Adipocyte (in vitro differentiated cells): ENCODE results near the gene CNTNAP5.

Experiments used
- DNase-seq: peaks from one replicate; pipeline ENCODE4 v3.0.0-alpha.2; 2015; ENCODE audit warnings: low read depth
- H3K27me3 ChIP-seq: replicated peaks from 2 replicates; pipeline ENCODE4 v1.7.0; 2013; ENCODE audit warnings: mild to moderate bottlenecking, low read length, moderate library complexity; ENCODE audit not compliant: control insufficient read depth, insufficient read depth
- H3K36me3 ChIP-seq: 2 replicates; pipeline ENCODE4 v1.7.0; 2013; ENCODE audit warnings: low read length, mild to moderate bottlenecking, moderate library complexity; ENCODE audit not compliant: control insufficient read depth, insufficient read depth, severe bottlenecking
- H3K4me1 ChIP-seq: 2 replicates; pipeline ENCODE4 v1.7.0; 2013; ENCODE audit warnings: mild to moderate bottlenecking, low read length, moderate library complexity; ENCODE audit not compliant: control insufficient read depth, insufficient read depth
- H3K4me3 ChIP-seq: 2 replicates; pipeline ENCODE4 v1.7.0; 2013; ENCODE audit warnings: mild to moderate bottlenecking, low read length, moderate library complexity
- H3K9ac ChIP-seq: 2 replicates; pipeline ENCODE4 v1.7.0; 2013; ENCODE audit warnings: mild to moderate bottlenecking, low read length, moderate library complexity
- H3K9me3 ChIP-seq: 2 replicates; pipeline ENCODE4 v1.7.0; 2013; ENCODE audit warnings: mild to moderate bottlenecking, low read length, moderate library complexity; ENCODE audit not compliant: control insufficient read depth

The CNTNAP5 gene

DNA sequence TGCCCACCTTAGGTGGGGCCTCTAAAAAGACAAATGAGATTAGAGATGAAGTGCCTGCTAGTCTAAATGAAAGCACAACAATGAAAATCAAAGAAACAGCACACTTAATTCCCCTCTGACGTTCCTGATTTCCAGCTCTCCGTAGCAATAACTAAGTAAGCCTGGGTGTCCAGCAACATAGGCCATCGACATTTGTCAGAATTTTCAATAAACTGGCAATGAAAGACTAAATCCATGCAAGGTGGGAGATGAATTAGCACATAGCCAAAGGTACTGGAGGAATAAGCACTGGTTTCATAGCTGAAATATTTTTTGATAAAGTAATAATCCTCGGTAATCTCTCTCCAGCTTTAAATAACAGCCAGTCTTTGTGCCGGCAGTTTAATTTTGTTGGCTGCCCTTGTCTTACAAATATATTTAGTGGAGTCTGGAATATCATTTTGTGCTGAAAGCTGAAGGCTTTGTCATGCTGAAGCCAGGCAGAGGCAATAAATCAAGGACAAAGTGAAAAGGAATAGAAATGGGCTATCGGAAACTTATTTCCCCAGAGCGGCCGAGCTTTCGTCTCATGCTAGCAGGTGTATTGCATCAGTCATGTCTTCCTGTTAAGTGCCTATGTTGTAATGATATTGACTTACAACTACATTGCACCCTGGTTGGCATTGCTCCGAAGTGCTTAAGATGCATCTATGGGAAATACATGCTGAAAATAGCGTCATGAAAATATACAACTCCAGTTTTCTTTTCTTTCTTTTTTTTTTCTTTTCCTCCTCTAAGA is 790.1 kb downstream of the CNTNAP5 start:
- DNase-seq, result no peak
- Histone ChIP-seq H3K36me3 (no peaks in the 10 kb centered on the region), H3K4me1 (no peaks in the 10 kb centered on the region), H3K4me3 (no peak overlapping the region), H3K9ac (no peak overlapping the region), H3K9me3 (peaks cover 3% of the 10 kb centered on the region), H3K27me3 (no peaks in the 10 kb centered on the region)

DNA sequence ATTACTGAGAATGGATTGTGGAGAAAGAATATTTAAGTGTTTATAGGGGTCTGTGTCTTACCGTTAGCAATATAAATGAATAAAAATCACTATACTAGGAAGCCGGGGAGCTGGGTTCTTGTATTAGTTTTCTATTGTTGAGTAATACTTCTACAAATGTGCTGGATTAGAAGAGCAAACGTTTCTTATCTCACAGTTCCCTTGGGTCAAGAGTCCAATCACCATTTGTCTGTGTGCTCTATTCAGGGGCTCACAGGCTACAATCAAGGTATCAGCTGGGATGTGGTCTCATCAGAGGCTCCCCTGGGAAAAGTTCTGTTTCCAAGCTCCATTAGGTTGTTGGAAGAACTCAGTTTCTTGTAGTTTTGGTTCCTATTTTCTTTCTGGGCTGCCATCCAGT is 790.9 kb downstream of the CNTNAP5 start:
- Histone ChIP-seq H3K9me3 (peaks cover 3% of the 10 kb centered on the region), H3K9ac (no peak overlapping the region), H3K4me1 (no peaks in the 10 kb centered on the region), H3K36me3 (no peaks in the 10 kb centered on the region), H3K27me3 (no peaks in the 10 kb centered on the region), H3K4me3 (no peak overlapping the region)
- DNase-seq, result no peak

DNA sequence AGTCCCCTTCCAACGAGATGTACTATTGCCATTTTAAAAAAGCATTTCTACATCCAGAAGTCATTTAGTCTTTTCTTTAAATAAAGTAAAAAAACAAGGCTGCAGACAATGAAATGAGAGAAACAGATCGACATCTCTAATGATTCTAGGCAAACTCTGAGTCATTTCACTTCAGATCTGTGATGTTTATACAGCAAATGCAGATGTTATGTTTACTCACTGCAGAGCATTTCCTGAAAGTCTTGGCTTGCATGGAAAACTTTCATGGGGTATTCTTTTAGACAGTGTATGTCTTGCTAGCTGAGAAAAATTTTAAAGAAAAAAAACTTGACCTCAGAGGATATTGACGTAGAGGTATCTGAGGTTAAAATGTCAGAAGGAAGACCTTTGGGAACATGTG is 797.4 kb downstream of the CNTNAP5 start:
- Histone ChIP-seq H3K4me3 (no peak overlapping the region), H3K9me3 (no peaks in the 10 kb centered on the region), H3K9ac (no peak overlapping the region), H3K27me3 (no peaks in the 10 kb centered on the region), H3K4me1 (no peaks in the 10 kb centered on the region), H3K36me3 (no peaks in the 10 kb centered on the region)
- no peak for DNase-seq

DNA sequence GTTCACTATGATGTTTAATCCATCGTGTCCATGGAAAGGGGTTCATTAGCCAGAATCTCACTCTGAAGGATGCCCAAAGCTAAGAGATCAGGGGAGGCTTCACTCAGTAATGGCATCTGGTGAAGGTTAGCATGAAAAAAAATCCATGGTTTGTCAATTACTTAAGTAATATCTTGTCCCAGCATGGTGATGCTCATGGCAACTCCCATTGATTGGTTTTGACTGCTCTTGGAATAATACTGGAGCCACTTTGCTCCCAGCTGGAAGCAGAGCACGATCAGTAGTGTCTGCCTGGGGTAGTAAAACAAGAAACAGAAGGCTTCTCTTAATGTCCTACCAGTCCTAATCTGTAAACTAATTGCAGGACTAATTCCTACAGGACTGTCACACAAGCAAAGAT is 799.4 kb downstream of the CNTNAP5 start:
- Histone ChIP-seq H3K4me3 (no peak overlapping the region), H3K4me1 (no peaks in the 10 kb centered on the region), H3K27me3 (no peaks in the 10 kb centered on the region), H3K9me3 (no peaks in the 10 kb centered on the region), H3K9ac (no peak overlapping the region), H3K36me3 (no peaks in the 10 kb centered on the region)
- no peak for DNase-seq

DNA sequence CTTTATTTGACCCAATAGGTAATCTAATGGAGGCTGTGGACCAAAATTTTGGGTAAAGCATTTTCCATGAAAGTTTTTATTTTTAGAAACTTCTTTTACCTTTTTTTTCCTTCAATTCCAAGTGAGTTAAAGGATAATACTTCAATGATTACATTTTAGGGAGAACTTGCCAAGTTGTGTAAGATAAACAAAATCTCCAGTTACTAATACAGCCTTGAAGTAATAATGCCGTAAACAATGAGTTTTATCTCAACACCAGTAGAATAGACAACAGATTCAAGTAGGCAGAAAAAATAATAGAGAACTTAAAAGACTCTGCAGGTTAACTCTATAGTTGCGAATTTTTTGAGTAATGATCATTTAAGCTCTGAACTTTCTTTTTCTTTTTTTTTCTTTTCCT is 807.4 kb downstream of the CNTNAP5 start:
- Histone ChIP-seq H3K27me3 (no peaks in the 10 kb centered on the region), H3K4me3 (no peak overlapping the region), H3K36me3 (no peaks in the 10 kb centered on the region), H3K4me1 (peaks cover 4% of the 10 kb centered on the region), H3K9ac (no peak overlapping the region), H3K9me3 (no peaks in the 10 kb centered on the region)
- DNase-seq, result no peak

DNA sequence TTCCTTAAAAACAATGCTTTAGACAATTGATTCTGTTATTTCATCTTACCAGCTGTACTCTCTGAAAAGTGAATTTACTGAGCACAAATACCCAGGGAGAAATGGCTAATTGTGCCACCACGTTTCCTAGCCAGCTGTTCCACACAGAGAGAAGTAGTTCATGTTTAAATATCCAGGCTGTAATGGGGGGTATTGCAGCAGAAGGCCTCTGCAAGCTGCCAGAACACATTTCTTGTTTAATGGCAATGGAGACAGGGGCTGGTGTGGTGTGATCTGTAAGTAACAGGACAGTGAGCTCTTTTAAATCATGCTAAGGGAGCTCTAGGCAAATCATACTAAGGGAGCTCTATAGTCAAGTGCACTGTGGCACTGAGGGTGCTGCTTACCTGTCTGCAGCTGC is 809.2 kb downstream of the CNTNAP5 start:
- Histone ChIP-seq H3K9ac (no peak overlapping the region), H3K4me1 (peaks cover 4% of the 10 kb centered on the region), H3K9me3 (no peaks in the 10 kb centered on the region), H3K4me3 (no peak overlapping the region), H3K27me3 (no peaks in the 10 kb centered on the region), H3K36me3 (no peaks in the 10 kb centered on the region)
- DNase-seq, result no peak

DNA sequence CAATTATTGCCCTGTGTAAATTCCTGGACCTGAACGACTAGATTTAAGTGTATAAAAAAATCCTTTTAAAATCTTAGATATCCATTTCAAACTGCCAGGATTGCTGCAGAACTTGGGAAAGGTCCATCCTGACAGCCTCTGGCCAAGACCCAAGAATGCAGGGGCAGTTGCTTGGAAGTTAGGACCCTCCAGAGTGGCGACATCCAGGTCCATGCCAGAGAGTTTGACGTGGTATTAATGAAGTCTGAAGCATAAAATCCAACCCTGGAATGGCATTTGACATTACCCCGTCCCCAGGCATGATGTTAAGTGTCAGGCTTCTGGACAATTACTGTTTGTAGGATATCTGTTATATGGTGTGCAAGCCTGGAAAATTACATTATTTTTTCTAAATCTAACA is 810.2 kb downstream of the CNTNAP5 start:
- no peak overlapping the region for H3K9ac ChIP-seq
- no peaks in the 10 kb centered on the region for H3K9me3 ChIP-seq
- H3K27me3 ChIP-seq, result no peaks in the 10 kb centered on the region
- peaks cover 4% of the 10 kb centered on the region for H3K4me1 ChIP-seq
- no peak for DNase-seq
- H3K4me3 ChIP-seq, result no peak overlapping the region
- H3K36me3 ChIP-seq, result no peaks in the 10 kb centered on the region

DNA sequence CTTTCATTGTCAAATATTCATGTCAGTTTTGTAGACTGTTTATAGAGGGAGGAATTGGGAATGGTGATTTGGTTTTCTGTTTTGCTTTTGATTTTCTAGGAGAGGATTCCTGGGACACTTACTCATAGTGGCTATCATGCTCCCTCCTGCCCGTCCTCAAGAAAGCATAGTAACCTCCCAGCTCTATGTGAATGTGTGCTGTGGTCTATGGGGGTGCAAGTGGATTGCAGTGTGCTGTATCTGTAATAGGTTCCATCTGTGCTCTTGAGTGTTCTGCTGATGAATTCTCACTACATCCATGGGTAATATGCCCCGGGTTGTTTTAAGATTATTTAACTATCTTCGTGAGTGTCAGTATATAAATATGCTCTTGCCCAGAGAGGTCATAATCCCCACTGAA is 811.3 kb downstream of the CNTNAP5 start:
- no peaks in the 10 kb centered on the region for H3K36me3 ChIP-seq
- no peaks in the 10 kb centered on the region for H3K9me3 ChIP-seq
- H3K4me3 ChIP-seq, result no peak overlapping the region
- no peaks in the 10 kb centered on the region for H3K27me3 ChIP-seq
- peak; percentile 3 for DNase-seq
- no peak overlapping the region for H3K9ac ChIP-seq
- peaks cover 4% of the 10 kb centered on the region for H3K4me1 ChIP-seq

DNA sequence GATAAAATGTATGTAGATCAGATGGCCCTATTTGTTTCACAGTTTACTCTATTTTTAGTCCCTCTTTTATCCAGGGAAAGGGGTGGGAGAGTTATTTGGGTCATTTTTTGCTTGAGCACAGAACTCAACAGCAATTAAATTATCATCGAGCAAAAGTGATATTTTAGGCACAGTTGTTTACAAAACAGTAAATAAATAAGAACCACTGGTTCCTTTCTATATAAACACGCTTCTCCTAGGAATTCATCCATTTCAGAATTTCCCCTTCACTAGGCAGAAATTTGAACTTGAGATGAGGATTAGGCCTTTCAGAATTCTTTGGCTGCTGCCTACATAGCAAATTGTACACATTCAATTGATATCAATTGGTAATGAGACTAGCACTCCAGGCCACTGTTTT is 812.4 kb downstream of the CNTNAP5 start:
- Histone ChIP-seq H3K9ac (no peak overlapping the region), H3K36me3 (no peaks in the 10 kb centered on the region), H3K4me3 (no peak overlapping the region), H3K27me3 (no peaks in the 10 kb centered on the region), H3K9me3 (no peaks in the 10 kb centered on the region), H3K4me1 (peaks cover 4% of the 10 kb centered on the region)
- DNase-seq, result no peak

DNA sequence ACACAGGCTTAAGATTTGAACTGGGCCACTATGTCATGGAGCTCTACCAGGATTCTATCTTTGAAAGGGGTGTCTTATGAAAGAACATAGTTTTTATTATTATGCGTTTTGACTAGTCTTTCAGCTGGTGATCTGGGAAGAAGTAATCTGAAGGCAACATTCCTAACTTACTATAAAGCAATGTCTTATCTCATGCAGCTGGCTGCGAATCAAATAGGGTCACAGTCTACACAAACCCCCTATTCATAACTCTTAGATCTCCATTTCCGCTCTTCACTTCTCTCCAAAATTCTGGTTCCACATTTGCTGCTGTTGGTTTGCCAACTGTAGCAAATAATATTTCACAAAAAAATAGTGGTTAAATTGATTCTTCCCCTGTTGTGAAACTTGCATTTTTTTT is 813.3 kb downstream of the CNTNAP5 start:
- Histone ChIP-seq H3K27me3 (no peaks in the 10 kb centered on the region), H3K4me1 (peaks cover 4% of the 10 kb centered on the region), H3K36me3 (no peaks in the 10 kb centered on the region), H3K9me3 (no peaks in the 10 kb centered on the region), H3K9ac (no peak overlapping the region), H3K4me3 (no peak overlapping the region)
- no peak for DNase-seq

DNA sequence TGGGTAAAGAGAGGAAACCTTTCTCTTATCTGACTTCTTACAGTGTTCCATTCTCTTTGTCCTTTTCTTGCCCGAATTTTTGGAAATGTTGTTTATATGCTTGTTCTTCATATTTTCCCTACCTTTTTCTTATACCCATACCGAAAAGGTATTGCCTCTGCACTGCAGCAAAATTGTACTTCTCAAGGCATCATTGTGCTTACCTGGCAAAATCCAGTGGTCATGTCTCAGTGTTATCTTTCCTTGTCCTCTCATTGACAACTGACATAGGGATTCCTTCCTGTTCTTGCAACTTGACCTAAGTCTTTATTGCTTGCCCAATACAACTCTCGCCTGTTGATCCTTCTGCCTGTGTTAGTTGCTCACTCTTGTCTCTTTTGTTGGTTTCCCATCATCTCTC is 842.2 kb downstream of the CNTNAP5 start:
- no peaks in the 10 kb centered on the region for H3K4me1 ChIP-seq
- H3K4me3 ChIP-seq, result no peak overlapping the region
- H3K9ac ChIP-seq, result no peak overlapping the region
- no peaks in the 10 kb centered on the region for H3K27me3 ChIP-seq
- H3K36me3 ChIP-seq, result no peaks in the 10 kb centered on the region
- no peak for DNase-seq
- H3K9me3 ChIP-seq, result no peaks in the 10 kb centered on the region

DNA sequence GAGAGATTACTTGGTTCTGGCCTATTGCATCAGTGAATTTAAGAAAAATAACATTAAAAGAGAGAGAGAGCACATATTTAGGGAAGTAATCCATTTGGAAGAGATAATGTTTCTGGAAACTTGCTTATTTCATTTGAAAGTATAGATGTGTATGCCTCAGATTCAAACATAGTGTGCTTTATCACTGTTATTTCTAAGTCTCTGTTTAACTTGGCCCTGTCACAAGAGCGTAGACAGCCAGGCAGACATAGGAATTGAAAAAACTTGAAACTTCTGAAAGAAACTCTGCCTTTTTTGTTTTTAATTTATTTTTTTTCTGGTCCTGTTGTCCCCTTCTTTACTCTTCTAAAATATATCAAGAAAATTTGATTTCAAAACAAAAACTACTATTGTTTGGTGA is 849.1 kb downstream of the CNTNAP5 start:
- no peak overlapping the region for H3K4me3 ChIP-seq
- DNase-seq, result no peak

More for the DNA sequence above, 849.1 kb downstream of the CNTNAP5 start:
- H3K9me3 ChIP-seq, result no peaks in the 10 kb centered on the region
- no peaks in the 10 kb centered on the region for H3K27me3 ChIP-seq
- H3K9ac ChIP-seq, result no peak overlapping the region
- H3K36me3 ChIP-seq, result no peaks in the 10 kb centered on the region
- no peaks in the 10 kb centered on the region for H3K4me1 ChIP-seq
